HL-60/S4 (cell line): ENCODE data around the gene ABCA6.

Experiments used
- in situ Hi-C: fragments of 300-500 bp; cut with MboI; formaldehyde crosslinking; loops from 2 replicates; pipeline ENCODE4 v1.14.3; 2022; ENCODE audit warnings: low sequenced_read_pairs

The ABCA6 gene

DNA sequence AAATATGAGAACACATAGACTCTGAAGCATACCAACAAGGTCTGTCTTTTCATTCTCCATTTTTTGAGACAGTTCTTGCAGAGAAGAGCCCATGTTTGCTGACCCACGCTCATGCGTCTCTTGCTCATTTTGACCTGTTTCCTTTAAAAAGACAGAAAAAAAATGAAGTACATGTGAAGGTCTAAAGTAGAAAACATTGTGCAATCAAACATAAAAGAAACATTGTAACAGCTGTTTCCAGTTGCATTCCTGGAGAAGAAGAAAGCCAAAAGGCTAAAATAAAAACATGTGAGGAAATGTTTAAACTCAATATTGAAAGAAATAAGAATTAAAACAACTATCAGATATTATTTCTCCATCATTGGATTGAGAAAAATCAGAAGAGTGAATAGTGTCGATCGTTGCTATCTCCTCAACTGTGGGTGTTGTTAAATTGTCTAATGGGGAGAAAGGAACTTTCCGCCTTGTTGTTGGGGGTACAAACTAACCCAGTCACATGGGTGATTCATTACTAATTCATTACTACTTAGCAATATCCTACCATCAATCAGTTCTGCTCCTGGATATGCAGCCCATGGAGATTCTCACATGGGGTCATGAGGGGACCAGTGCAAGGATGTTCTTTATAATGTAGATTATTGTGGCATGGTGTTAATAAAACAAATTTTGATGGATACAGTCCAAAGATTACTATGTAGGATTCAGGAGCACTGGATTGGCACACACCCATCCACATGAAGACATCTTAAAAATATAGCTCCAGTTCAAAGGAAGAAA, 90.5 kb downstream of the ABCA6 start:
- in situ Hi-C loops: no loop called here

DNA sequence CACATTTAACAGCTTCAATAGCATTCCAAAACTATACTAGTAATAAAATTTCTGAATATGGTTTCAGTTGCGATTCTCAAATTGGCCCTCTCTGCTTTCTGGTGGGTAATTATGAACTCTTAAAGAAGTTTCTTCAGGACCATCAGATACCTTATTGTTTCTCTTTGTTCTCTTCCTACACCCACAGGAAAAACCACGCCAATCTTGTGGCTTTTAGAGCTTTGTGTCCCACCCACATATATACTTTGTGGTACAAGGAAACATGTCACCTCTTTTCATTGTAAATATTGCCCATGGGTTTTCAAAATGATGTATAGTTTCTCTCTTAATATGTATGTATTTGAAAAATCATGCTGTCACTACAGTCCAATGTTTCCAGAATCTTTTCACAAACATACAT, 93.1 kb downstream of the ABCA6 start:
- in situ Hi-C loops: no loop called here

DNA sequence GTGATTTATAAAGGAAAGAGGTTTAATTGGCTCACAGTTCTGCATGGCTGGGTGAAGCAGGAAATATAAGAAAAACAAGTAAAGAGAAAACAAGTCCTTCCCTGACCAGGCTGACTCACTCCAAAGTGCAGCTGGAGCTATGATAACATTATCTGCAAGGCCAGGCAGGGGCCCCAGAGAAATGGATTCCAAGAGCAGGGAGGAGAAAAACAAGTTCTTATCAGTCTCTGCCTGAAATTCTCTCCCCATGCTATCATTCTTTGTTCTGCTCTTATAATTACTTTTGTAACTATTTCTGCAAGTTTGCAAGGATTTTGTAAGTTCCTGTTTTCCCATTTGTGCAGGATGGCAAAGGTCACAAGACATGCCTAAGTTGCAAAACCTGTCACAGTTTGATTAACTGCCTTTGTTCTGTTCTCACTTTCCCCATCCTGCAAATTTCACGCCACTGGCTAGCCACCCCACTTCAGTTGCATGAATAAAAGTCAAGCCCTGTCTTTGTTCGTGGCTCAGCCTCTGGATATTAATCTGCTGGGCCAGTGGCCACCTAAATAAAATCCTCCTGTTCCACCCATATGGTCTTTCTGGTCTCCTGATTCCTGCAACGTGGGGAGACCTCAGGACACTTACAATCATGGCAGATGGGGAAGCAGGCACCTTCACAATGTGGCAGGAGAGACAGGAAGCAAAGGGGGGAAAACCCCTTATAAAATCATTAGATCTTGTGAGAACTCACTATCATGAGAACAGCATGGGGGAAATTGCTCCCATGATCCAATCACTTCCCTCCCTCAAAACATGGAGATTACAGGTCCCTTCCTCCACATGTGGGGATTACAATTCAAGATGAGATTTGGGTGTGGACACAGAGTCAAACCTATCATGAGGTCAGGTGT, 94.1 kb downstream of the ABCA6 start:
- in situ Hi-C loops: no loop called here

DNA sequence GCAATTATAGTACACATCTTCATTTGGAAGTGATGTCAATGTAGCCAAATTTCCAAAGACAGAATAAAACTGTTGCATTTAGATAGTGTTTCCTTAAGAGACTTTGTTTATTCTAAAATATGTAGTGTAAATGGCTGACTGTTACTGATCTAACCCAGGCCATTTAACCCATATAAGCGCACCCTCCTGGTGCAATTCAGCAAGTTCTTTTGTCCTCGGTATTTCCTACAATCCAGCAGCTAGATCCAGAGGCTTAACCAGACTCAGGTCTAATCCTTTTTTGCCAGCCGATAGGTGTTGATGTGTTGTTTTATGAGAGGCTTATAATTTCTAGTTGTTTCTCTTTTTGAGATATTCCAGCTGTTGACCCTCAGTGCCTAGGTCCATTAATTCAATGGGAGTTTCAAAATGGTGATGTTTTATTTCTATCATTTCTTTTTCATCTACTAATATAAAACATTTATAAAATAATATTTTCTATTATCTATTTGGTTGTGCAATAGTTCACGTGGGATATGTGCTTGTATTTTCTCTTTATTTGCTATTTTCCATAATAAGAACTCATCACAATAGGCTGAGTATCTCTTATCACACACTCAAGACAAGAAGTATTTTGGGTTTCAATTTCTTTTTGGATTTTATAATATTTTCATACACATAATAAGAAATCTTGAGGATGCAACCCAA, 95.4 kb downstream of the ABCA6 start:
- in situ Hi-C loops: no loop called here

DNA sequence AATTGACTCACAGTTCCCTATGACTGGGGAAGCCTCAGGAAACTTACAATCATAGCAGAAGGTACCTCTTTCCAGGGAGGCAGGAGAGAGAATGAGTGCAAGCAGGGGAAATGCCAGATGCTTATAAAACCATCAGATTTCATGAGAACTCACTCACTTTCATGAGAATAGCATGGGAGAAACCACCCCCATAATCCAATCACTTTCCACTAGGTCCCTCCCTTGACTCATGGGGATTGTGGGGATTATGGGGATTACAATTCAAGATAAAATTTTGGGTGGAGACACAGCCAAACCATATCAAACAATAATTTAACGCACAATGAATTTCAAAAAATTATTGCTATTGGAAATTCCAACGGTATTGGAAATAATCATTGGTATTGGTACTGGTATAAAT, 96.0 kb downstream of the ABCA6 start:
- in situ Hi-C loops: no loop called here

DNA sequence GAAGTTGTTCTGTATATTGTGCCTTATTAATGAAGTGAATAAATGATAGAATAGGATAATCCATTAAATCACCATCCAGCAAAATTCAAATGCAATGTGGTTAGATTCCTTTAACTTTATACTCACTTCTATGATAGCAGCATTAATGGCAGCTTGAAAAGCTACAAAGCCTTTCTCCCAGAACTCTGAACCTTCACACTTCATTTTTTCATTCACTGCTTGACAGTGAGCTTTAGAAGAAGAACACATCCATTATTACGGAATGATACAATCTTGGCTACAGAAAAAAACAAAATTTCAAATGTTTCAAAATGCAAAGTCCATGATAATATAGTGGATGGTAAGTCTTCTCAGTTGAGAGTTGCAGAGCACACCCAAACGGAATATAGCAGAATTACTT, 97.3 kb downstream of the ABCA6 start:
- in situ Hi-C loops: no loop called here

DNA sequence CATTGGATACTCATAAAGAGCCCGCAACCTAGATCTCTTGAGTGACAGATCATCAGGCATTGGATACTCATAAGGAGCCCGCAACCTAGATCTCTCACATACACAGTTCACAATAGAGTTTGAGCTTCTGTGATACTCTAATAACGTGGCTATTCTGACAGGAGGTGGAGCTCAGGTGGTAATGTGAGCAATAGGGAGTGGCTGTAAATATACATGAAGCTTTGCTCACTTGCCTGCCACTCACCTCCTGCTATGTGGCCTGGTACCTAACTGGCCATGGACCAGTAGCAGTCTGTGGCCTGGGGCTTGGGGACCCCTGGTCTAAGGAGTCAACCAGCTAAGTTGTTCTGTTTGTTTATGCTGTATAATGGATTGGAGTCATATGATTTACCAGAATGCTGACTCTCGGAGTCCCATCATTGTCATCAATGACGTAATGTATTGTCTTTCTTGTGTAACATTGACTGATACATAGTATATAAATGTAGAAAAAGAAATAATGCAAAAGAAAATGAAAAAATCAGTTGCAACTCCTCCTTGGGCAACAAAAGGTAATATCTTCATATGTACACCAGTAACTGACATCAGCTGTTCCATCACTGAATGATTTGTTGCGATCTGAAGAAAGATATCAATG, 98.5 kb downstream of the ABCA6 start:
- in situ Hi-C loops: no loop called here

DNA sequence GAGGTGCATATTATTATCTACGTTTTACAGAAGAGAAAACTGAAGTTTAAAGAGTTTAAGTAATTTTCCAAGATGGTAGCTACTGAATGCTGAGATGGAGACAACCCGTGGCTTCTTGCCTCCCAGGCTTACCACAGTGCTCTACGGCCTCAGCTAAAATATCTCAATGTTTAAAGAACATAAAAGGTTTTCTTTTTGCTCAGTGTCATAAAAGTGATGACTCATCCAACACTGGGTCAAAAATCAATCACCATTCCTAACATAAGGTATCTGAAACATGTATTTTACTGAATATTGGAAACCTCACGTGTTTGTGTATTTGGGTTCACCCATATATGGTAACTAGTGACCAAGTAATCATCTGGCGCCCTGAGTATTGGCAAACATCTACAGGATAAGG, 99.4 kb downstream of the ABCA6 start:
- in situ Hi-C loops: no loop called here

DNA sequence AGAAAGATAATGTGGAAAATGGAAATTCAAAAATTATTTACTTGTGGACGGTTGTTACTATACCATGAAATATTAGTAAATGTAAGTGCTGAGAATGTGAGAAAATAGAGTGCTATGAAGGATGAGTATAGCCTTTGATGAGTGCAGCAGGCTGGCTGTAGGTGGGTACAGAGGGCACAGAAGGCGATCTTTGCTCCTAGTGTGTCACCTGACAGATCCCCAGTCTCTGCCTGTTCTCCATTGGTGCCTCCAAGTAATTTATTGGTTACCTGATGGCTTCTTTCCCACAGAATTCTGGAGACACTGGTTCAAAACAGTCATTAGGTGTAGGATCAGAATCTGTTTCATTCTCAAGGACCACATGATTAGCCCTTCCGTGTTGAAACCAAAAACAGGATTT, 109.9 kb downstream of the ABCA6 start:
- in situ Hi-C loops: no loop called here

DNA sequence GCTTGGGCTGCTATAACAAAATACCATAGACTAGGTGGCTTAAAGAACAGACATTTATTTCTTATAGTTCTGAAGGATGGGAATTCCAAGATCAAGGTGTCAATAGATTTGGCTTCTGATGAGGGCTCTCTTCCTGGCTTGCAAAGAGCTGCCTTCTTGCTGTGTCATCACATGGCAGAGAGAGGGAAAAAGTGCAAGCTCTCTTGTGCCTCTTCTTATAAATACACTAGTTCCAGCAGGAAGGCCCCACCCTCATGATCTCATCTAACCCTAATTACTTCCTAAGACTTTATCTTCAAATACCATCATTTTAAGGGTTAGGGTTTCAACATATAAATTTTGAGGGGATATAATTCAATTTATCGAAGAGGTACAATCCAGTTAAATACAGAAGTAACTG, 111.5 kb downstream of the ABCA6 start:
- in situ Hi-C loops: no loop called here
